Heart left ventricle (tissue), 13 donors: ENCODE data around the gene FAM24B.

Experiments used
- CTCF ChIP-seq, 12 donors: fragments of 200-600 bp; sonication (generic) in 4 of 12; IDR thresholded peaks; one replicate each; pipeline versions ENCODE4 v1.5.0 to v1.8.0; 2018 to 2022; ENCODE audit warnings: antibody characterized with exemption in 12 of 12, mild to moderate bottlenecking in 5 of 12
- POLR2A ChIP-seq, 2 donors: fragments of 450-650 bp; IDR thresholded peaks; one replicate each; pipeline ENCODE4 v1.6.1; 2017; ENCODE audit warnings: antibody characterized with exemption in 2 of 2, mild to moderate bottlenecking in 2 of 2, moderate library complexity in 2 of 2
- donor health status: ischemic (EF 13 %, LVEDD 7.1; RV severe dilation, severe dysfunction).
- donor health status: DM: no; HTN: yes; CAD: no.
- donor health status: DM: no; HTN: no; CAD: no.
- donor health status: ischemic (EF 25% LVEDD 6.9; RV normal size, moderate dysfunction).
- donor health status: ischemic (EF 25% LVEDD 5.7; RV mildly dilated, moderate dysfunction).
- donor health status: ischemic (EF 35%, LVEDD 5.7; RV mildly dilated, moderate dysfunction).
- donor health status: nonischemic (EF 11% LVEDD 7.7; RV severe dilation, severe dysfunction).
- donor health status: DM: yes; HTN: yes; CAD: no.
- donor health status: PGD.
- donor health status: ischemic (EF 29% LVEDD 5.4; RV normal size, mild dysfunction).
- donor health status: nonischemic (EF 23%, LVEDD 6.1; RV moderate dilation, normal function).

DNA sequence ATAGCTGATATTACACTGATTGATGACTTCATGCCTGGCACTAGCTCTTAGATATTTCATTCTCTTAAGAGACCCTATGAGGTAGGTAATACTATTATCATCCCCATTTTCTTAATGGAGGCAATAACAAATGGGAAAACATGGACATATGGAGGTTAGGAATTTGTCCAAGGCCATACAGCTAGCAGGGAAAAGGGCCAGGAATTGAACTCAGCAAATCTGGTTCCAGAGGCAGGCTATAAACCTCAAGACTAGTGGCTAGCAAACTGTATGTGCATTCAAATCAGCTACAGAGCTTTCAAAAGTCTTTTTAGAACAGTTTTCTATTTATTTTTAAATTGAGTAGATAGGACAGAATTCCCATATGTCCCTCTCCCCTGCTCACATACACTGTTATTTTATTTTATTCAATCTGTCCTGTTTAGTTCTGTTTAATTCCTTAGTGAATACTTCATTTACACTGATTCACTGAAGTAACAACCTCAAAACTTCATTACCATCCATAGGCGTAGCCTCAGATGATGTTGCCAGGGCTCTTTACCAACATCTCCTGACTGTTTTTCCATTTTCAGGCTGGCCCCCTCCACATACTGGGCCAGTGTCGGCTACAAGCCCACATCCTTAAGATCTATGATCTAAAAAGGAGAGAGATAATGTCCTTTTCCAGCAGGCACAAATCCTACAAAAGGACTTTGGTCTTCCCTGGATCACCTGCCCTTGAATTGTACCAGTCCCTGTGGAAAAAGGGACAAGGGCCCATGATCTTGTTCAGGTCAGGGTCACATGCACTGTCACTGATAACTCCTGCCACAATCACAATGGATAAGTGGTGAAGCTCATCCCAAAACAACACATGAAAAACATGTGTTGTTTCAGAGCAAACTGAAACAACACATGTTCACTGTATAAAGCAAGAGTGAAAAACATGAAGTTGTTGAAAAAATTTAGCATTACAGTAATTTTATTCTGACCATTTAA lies 15.9 kb downstream of the FAM24B start:
- TF ChIP-seq CTCF (IDR thresholded peaks at IDR 0.05) (no peak), POLR2A (IDR thresholded peaks at IDR 0.05) (no peak)
